Esophagus muscularis mucosa (tissue), 3 donors: ENCODE measurements around the gene CLSTN1.

Experiments used
- POLR2A ChIP-seq: fragments of 450-650 bp; IDR thresholded peaks from one replicate; pipeline ENCODE4 v1.6.1; 2017; ENCODE audit warnings: antibody characterized with exemption, moderate library complexity, mild to moderate bottlenecking, low read depth
- TF ChIP-seq, protein P1 (sequence below), 3 experiments: fragments of 200-600 bp in 2 of 3; fragments of 450-650 bp in 1 of 3; sonication (generic) in 2 of 3; IDR thresholded peaks; one replicate each; pipeline ENCODE4 v1.5.1; 2017 to 2019; ENCODE audit warnings: antibody characterized with exemption in 3 of 3, mild to moderate bottlenecking in 2 of 3, moderate library complexity in 1 of 3

DNA sequence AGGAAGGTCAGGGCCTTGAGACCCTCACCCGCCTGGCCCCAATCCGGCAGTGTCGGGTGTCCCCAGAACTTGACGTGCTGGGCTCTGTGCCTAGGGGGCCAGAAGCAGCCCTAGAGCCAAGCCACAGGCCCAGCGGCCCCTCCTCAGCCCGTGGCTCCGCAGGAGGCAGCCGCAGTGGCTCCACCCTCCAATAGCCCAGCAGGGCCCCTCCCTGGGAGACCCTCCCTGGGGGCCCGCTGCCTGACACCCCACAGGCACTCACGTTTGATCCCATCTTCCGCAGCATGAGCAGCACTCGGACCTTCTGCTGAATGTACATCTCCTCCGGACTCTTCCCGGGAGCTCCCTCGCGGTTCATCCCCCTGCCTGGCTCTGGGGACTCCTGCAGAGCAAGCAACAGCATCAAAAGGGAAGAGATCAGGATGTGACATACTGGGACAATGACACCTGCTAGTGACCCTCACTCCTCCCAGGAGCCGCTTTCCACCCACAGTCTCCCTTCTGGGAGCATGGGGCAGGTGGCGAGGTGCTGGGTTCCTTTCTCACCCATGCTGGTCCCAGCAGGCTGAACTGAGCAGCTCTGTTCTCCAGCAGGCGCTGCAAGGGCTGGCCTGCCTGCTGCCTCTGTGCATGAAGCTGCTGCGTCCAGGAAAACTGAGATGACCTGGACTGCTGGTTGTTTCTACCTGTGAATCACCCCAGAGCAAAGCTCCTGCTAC lies 48.1 kb upstream of the CLSTN1 start:
- no peak for TF ChIP-seq POLR2A
- TF ChIP-seq, protein P1, sequence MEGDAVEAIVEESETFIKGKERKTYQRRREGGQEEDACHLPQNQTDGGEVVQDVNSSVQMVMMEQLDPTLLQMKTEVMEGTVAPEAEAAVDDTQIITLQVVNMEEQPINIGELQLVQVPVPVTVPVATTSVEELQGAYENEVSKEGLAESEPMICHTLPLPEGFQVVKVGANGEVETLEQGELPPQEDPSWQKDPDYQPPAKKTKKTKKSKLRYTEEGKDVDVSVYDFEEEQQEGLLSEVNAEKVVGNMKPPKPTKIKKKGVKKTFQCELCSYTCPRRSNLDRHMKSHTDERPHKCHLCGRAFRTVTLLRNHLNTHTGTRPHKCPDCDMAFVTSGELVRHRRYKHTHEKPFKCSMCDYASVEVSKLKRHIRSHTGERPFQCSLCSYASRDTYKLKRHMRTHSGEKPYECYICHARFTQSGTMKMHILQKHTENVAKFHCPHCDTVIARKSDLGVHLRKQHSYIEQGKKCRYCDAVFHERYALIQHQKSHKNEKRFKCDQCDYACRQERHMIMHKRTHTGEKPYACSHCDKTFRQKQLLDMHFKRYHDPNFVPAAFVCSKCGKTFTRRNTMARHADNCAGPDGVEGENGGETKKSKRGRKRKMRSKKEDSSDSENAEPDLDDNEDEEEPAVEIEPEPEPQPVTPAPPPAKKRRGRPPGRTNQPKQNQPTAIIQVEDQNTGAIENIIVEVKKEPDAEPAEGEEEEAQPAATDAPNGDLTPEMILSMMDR (IDR thresholded peaks at IDR 0.05): no peak
